ENCODE results near the gene PDE6H.

- TF ChIP-seq ATF2 (IDR thresholded peaks at IDR 0.05; ENCODE audit: low read length) (peak; percentile 80), EGR1 (IDR thresholded peaks at IDR 0.05; ENCODE audit: borderline replicate concordance in 1 of 2, low read depth in 2 of 2, low read length in 2 of 2) (no peak), KDM1A (IDR thresholded peaks at IDR 0.05; ENCODE audit: borderline replicate concordance) (no peak)
Observed at GRCh38 chr12:14988035-14988434, 15.2 kb downstream of the PDE6H start.
